HepG2 (cell line): ENCODE measurements around the gene ABCG2. TPM values are rescaled to one million over a fixed set of nuclear protein-coding genes. Genes with fewer than 3 reads are reported as not detected.

ENCODE experiments used
- ATAC-seq: fragments of 200-7000 bp; cut with Tn5 transposase; 3 replicates; pipeline ENCODE4 v1.9.1; 2020; ENCODE audit warnings: mild to moderate bottlenecking, moderate library complexity
- BruUV-seq: library from RNA; stranded (reverse); fragments of 400-500 nt; replicated peaks from 2 replicates; lab custom pipeline; 2021; lab: Mats Ljungman, UMichigan
- CTCF ChIA-PET: fragments of 300-600 bp; formaldehyde crosslinking; extraction: SDS; loops from one replicate; lab custom pipeline; 2021; ENCODE audit warnings: low total read pairs, inconsistent platforms, low intra/inter-chr PET ratio; lab: Yijun Ruan, JAX
- POLR2A ChIA-PET: fragments of 350-600 bp; sonication (Branson Sonifier 250); formaldehyde crosslinking; loops from one replicate; lab custom pipeline; 2020; ENCODE audit warnings: antibody characterized with exemption, inconsistent platforms; lab: Yijun Ruan, JAX
- DNase-seq: peaks from one replicate; pipeline ENCODE4 v3.0.0-alpha.2; 2015; ENCODE audit warnings: low spot score
- FAIRE-seq: peaks from 3 replicates; lab custom pipeline; 2011; peaks lifted over from hg19 to GRCh38; lab: Jason Lieb, UNC
- H2AFZ ChIP-seq: one replicate; pipeline ENCODE4 v1.6.1; 2011; ENCODE audit warnings: low read length, inconsistent platforms
- H3K27ac ChIP-seq: fragments of 300-600 bp; 3 replicates; pipeline ENCODE4 v1.8.0; 2011; ENCODE audit warnings: mixed run types, mild to moderate bottlenecking, mixed read lengths, low read length, inconsistent platforms; ENCODE audit not compliant: insufficient read depth; ENCODE audit errors: extremely low read length
- H3K27me3 ChIP-seq, 2 experiments: fragments of 200-600 bp in 1 of 2; 2 replicates in 1 of 2; 3 replicates in 1 of 2; pipeline versions ENCODE4 v1.6.0 to v1.8.0; 2011; ENCODE audit warnings: low read length in 2 of 2, mild to moderate bottlenecking in 2 of 2, moderate library complexity in 2 of 2, inconsistent platforms in 1 of 2; ENCODE audit not compliant: insufficient read depth in 2 of 2, control insufficient read depth in 1 of 2
- H3K36me3 ChIP-seq, 2 experiments: fragments of 200-600 bp in 1 of 2; replicated peaks in 1 of 2; 2 replicates in 1 of 2; 3 replicates in 1 of 2; pipeline versions ENCODE4 v1.5.1 to v1.8.0; 2011; ENCODE audit warnings: low read length in 2 of 2, inconsistent platforms in 1 of 2; ENCODE audit not compliant: insufficient read depth in 2 of 2, control insufficient read depth in 1 of 2
- H3K4me1 ChIP-seq: 2 replicates; pipeline ENCODE4 v1.5.1; 2012; ENCODE audit warnings: low read length, inconsistent platforms; ENCODE audit not compliant: insufficient read depth
- H3K4me2 ChIP-seq: 2 replicates; pipeline ENCODE4 v1.6.0; 2011; ENCODE audit warnings: low read depth, low read length, inconsistent platforms
- H3K4me3 ChIP-seq, 3 experiments: fragments of 200-600 bp in 1 of 3; sonication (generic), shearing (Covaris generic) in 1 of 3; replicated peaks in 1 of 3; 2 replicates each; pipeline ENCODE4 v1.5.1; 2011 to 2016; ENCODE audit warnings: low read length in 3 of 3, inconsistent platforms in 2 of 3, low read depth in 2 of 3, mild to moderate bottlenecking in 2 of 3, control low read depth in 1 of 3, mixed read lengths in 1 of 3; ENCODE audit not compliant: insufficient read depth in 1 of 3
- H3K79me2 ChIP-seq: one replicate; pipeline ENCODE4 v1.6.1; 2011; ENCODE audit warnings: low read length, inconsistent platforms; ENCODE audit not compliant: insufficient read depth
- H3K9ac ChIP-seq: 2 replicates; pipeline ENCODE4 v1.6.0; 2011; ENCODE audit warnings: mild to moderate bottlenecking, low read depth, low read length, inconsistent platforms; ENCODE audit not compliant: insufficient read depth
- H3K9me3 ChIP-seq: 2 replicates; pipeline ENCODE4 v1.5.1; 2012; ENCODE audit warnings: mild to moderate bottlenecking, low read length
- H4K20me1 ChIP-seq: 2 replicates; pipeline ENCODE4 v1.6.0; 2011; ENCODE audit warnings: inconsistent platforms, mild to moderate bottlenecking, low read length, moderate library complexity; ENCODE audit not compliant: insufficient read depth
- GATAD2A ChIP-seq: IDR thresholded peaks from 2 replicates; pipeline ENCODE4 v1.6.1; 2016
- HNF4A ChIP-seq: sonication (generic); formaldehyde crosslinking; IDR thresholded peaks from 2 replicates; pipeline ENCODE4 v1.4.0; 2020; ENCODE audit warnings: missing genetic modification reagents
- ISL2 ChIP-seq: sonication (generic); formaldehyde crosslinking; IDR thresholded peaks from 2 replicates; pipeline ENCODE4 v1.5.0; 2020; ENCODE audit warnings: missing genetic modification reagents
- MAFF ChIP-seq: IDR thresholded peaks from 2 replicates; pipeline ENCODE4 v1.6.1; 2011; ENCODE audit warnings: low read depth, low read length, improper control_type of control experiment
- MAFK ChIP-seq, 2 experiments: IDR thresholded peaks in 1 of 2; conservative IDR thresholded peaks in 1 of 2; 2 replicates each; pipeline ENCODE4 v1.6.1; 2011; ENCODE audit warnings: improper control_type of control experiment in 2 of 2, low read length in 2 of 2
- NBN ChIP-seq: fragments of 450-650 bp; conservative IDR thresholded peaks from 2 replicates; pipeline ENCODE4 v1.6.1; 2017
- SOX6 ChIP-seq, 2 experiments: fragments of 450-650 bp in 1 of 2; sonication (generic) in 1 of 2; formaldehyde crosslinking in 1 of 2; IDR thresholded peaks; 2 replicates each; pipeline versions ENCODE4 v1.4.0 to v1.6.1; 2017 to 2020; ENCODE audit warnings: antibody characterized with exemption in 1 of 2, mild to moderate bottlenecking in 1 of 2, missing genetic modification reagents in 1 of 2
- TEAD3 ChIP-seq: optimal IDR thresholded peaks from 2 replicates; pipeline ENCODE3; 2016; ENCODE audit warnings: borderline replicate concordance
- YY1 ChIP-seq: IDR thresholded peaks from 2 replicates; pipeline ENCODE4 v1.6.1; 2011; ENCODE audit warnings: low read length, low read depth, moderate library complexity, mild to moderate bottlenecking; ENCODE audit not compliant: insufficient read depth, insufficient replicate concordance
- ZFX ChIP-seq: sonication (generic); formaldehyde crosslinking; IDR thresholded peaks from 2 replicates; pipeline ENCODE4 v1.4.0; 2020; ENCODE audit warnings: mild to moderate bottlenecking, low read depth, missing genetic modification reagents, moderate library complexity
- ZMYM3 ChIP-seq: sonication (generic); formaldehyde crosslinking; IDR thresholded peaks from 2 replicates; pipeline ENCODE4 v1.5.1; 2020; ENCODE audit warnings: mild to moderate bottlenecking, missing genetic modification reagents
- ZNF432 ChIP-seq: sonication (generic); formaldehyde crosslinking; IDR thresholded peaks from 2 replicates; pipeline ENCODE4 v1.5.0; 2020; ENCODE audit warnings: missing genetic modification reagents, mild to moderate bottlenecking, borderline replicate concordance
- WGBS: methylation state at CpG from one replicate; pipeline ENCODE4 v1.1.6; 2017; ENCODE audit warnings: low lambda C conversion rate; 5-methylcytosine and 5-hydroxymethylcytosine counted together
- in situ Hi-C: cut with HindIII; loops from 2 replicates; pipeline ENCODE4 v1.10.0; 2017; ENCODE audit warnings: low pct_unique_long_range_greater_than_20kb; ENCODE audit not compliant: extremely low pct_ligation_motif_present
- intact Hi-C: fragments of 100-400 bp; cut with micrococcal nuclease; formaldehyde crosslinking; loops from one replicate; pipeline ENCODE4 v1.10.0; 2022; ENCODE audit not compliant: unreplicated experiment
- polyA plus RNA-seq, 8 experiments: library from polyadenylated mRNA; depleted of rRNA in 3 of 8; stranded (reverse) in 7 of 8; unstranded in 1 of 8; fragments of >200 nt; fragmentation: Illumina TruSeq in 4 of 8; extraction: Trizol in 4 of 8; gene quantifications; 2 replicates each; pipeline versions ENCODE4 v1.2.1 to v1.2.3, GENCODE V29; 2011 to 2016; ENCODE audit warnings: low read depth in 4 of 8, missing spikeins in 1 of 8, mixed read lengths in 1 of 8; ENCODE audit not compliant: insufficient read depth in 1 of 8
- total RNA-seq, 5 experiments: library from RNA; depleted of rRNA; stranded (reverse); fragments of >200 nt; fragmentation: Illumina TruSeq; extraction: Trizol; gene quantifications; 2 replicates each; pipeline ENCODE4 v1.2.3, GENCODE V29; 2016; ENCODE audit warnings: low read depth in 1 of 5
- TF ChIP-seq, protein P1 (sequence below): sonication (generic); formaldehyde crosslinking; IDR thresholded peaks from 2 replicates; pipeline ENCODE4 v1.8.0; 2022; ENCODE audit warnings: mild to moderate bottlenecking, missing genetic modification reagents; ENCODE audit not compliant: insufficient replicate concordance
- TF ChIP-seq, protein P2 (sequence below): sonication (generic); IDR thresholded peaks from 2 replicates; pipeline ENCODE4 v1.6.1; 2016; ENCODE audit warnings: low read depth, borderline replicate concordance
- TF ChIP-seq, protein P3 (sequence below): sonication (generic); formaldehyde crosslinking; IDR thresholded peaks from 2 replicates; pipeline ENCODE4 v1.4.0; 2020; ENCODE audit warnings: missing genetic modification reagents, mild to moderate bottlenecking, borderline replicate concordance

Gene ABCG2
- total and polyA plus RNA-seq, 2 of the 13 experiments (the other 11 are each of a cell fraction or from before 2014, with no cell fraction given): 10.0 to 15.7 TPM

DNA sequence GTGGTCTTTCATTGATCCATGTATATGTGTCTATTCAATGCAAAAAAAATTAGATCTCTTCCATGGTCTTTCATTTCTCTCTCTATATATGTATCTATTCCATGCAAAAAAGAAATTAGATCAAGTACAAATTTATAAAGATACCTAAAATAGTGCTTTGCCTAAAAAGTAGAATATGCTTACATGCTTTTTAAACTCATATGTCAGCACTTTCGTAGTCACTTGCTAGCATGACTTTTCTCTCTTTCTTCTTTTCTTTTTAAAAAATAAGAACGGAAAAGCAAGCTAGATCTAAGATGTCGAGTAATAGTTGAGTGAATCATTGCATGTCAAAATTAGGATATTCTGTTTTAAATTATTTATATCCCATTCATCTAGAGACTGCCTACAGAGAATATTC, 100.1 kb downstream of the ABCG2 start:
- 96% methylated on average over 3 of the region's 3 CpGs for WGBS
- ChIA-PET POLR2A (no interaction called here), CTCF (interaction anchor here (1.2 kb wide), 1 partner anchor 154 kb away, joined by 4 read pairs; no protein-coding TSS in a partner anchor)
- Histone ChIP-seq H3K4me3 (no peak overlapping the region), H3K4me2 (no peak overlapping the region), H3K79me2 (no peaks in the 10 kb centered on the region), H3K27ac (no peak overlapping the region), H3K27me3 (no peaks in the 10 kb centered on the region), H2AFZ (no peak overlapping the region), H3K9ac (no peak overlapping the region), H3K36me3 (0 out of 5 replicates have a peak, but pooled peaks cover 0 to 2% of the 10 kb centered on the region in 2 experiments), H3K4me1 (peaks cover 20% of the 10 kb centered on the region), H3K9me3 (no peaks in the 10 kb centered on the region), H4K20me1 (no peaks in the 10 kb centered on the region)
- ATAC-seq: no peak
- in situ Hi-C loops: no loop called here
- BruUV-seq: no TSS peak
- TF ChIP-seq MAFK (conservative IDR thresholded peaks at IDR 0.05 in 1 of 2, IDR thresholded peaks at IDR 0.05 in 1 of 2; ENCODE audit: low read length in 2 of 2): peak; percentile 87 to 91
- peak; percentile 92 for TF ChIP-seq MAFF
- TF ChIP-seq, protein P1, sequence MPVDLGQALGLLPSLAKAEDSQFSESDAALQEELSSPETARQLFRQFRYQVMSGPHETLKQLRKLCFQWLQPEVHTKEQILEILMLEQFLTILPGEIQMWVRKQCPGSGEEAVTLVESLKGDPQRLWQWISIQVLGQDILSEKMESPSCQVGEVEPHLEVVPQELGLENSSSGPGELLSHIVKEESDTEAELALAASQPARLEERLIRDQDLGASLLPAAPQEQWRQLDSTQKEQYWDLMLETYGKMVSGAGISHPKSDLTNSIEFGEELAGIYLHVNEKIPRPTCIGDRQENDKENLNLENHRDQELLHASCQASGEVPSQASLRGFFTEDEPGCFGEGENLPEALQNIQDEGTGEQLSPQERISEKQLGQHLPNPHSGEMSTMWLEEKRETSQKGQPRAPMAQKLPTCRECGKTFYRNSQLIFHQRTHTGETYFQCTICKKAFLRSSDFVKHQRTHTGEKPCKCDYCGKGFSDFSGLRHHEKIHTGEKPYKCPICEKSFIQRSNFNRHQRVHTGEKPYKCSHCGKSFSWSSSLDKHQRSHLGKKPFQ: no peak
- no peak for TF ChIP-seq NBN
- FAIRE-seq: no peak
- no peak for DNase-seq
- intact Hi-C loops: no loop called here

DNA sequence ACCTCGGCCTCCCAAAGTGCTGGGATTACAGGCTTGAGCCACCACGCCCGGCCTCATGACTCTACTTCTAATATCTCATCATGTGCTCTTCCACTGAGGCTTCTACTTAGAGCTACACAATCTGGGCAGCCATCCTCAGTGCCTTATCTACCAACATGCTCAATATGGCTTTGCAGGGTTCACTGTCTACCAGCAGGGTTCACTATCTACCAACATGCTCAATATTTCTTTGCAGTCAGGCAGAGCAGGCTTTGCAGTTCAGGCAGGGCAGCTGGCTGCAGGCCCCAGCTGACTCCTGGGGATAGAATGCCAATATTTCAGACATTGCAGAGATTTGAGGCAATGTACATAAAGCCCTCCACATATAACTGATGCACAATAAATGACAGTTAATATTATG, 103.5 kb downstream of the ABCG2 start:
- H3K27me3 ChIP-seq: no peaks in the 10 kb centered on the region
- 83% methylated on average over 3 of the region's 3 CpGs for WGBS
- FAIRE-seq: peak; percentile 83
- H4K20me1 ChIP-seq: no peaks in the 10 kb centered on the region
- peak; percentile 70 for DNase-seq
- no peak overlapping the region for H3K4me3 ChIP-seq
- no peaks in the 10 kb centered on the region for H3K79me2 ChIP-seq
- H3K9me3 ChIP-seq: no peaks in the 10 kb centered on the region
- in situ Hi-C loops: loop anchor here (5.0 kb wide), 1 partner anchor 157 kb away; no protein-coding TSS in a partner anchor
- ChIA-PET CTCF (interaction anchor here (1.0 to 2.1 kb wide), 2 partner anchors 157 to 461 kb away, joined by 4 to 43 read pairs; no protein-coding TSS in a partner anchor), POLR2A (no interaction called here)
- H3K4me1 ChIP-seq: peaks cover 6% of the 10 kb centered on the region
- no peak overlapping the region for H2AFZ ChIP-seq
- no peak overlapping the region for H3K4me2 ChIP-seq
- H3K36me3 ChIP-seq: 0 out of 5 replicates have a peak, but pooled peaks cover 0 to 7% of the 10 kb centered on the region in 2 experiments
- peak; percentile 100 for ATAC-seq
- H3K27ac ChIP-seq: no peak overlapping the region
- BruUV-seq: no TSS peak
- no peak overlapping the region for H3K9ac ChIP-seq
- intact Hi-C loops: loop anchor here (1.0 to 2.0 kb wide), 4 partner anchors 22 to 460 kb away; partner anchors contain the start of gene ABCG2
- 0 out of 2 replicates have a peak, but pooled peaks have one; percentile 38 for TF ChIP-seq GATAD2A (CRISPR knock-in tag)
- TF ChIP-seq ZNF432 (CRISPR knock-in tag): no peak
- no peak for TF ChIP-seq ISL2 (CRISPR knock-in tag)
- TF ChIP-seq, protein P2, sequence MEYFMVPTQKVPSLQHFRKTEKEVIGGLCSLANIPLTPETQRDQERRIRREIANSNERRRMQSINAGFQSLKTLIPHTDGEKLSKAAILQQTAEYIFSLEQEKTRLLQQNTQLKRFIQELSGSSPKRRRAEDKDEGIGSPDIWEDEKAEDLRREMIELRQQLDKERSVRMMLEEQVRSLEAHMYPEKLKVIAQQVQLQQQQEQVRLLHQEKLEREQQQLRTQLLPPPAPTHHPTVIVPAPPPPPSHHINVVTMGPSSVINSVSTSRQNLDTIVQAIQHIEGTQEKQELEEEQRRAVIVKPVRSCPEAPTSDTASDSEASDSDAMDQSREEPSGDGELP: peak; percentile 48; the same call in 1 of the 2 replicates
- TF ChIP-seq, protein P3, sequence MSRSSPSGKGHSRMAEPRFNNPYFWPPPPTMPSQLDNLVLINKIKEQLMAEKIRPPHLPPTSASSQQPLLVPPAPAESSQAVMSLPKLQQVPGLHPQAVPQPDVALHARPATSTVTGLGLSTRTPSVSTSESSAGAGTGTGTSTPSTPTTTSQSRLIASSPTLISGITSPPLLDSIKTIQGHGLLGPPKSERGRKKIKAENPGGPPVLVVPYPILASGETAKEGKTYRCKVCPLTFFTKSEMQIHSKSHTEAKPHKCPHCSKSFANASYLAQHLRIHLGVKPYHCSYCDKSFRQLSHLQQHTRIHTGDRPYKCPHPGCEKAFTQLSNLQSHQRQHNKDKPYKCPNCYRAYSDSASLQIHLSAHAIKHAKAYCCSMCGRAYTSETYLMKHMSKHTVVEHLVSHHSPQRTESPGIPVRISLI (CRISPR knock-in tag): peak; percentile 27; the same call in 1 of the 2 replicates
- TF ChIP-seq HNF4A (CRISPR knock-in tag): no peak
- no peak for TF ChIP-seq SOX6 (IDR thresholded peaks at IDR 0.05)
- TF ChIP-seq SOX6 (CRISPR knock-in tag; IDR thresholded peaks at IDR 0.05): 0 out of 2 replicates have a peak, but pooled peaks have one; percentile 24
- peak; percentile 37 for TF ChIP-seq TEAD3
- TF ChIP-seq YY1: peak; percentile 39
- peak; percentile 55; the same call in 1 of the 2 replicates for TF ChIP-seq ZFX
- 0 out of 2 replicates have a peak, but pooled peaks have one; percentile 20 for TF ChIP-seq ZMYM3
